HCT116 (cell line): ENCODE results near the gene MED1. TPM values are rescaled to one million over a fixed set of nuclear protein-coding genes. Genes with fewer than 3 reads are reported as not detected.

Source experiments
- ATAC-seq: fragments of 200-7000 bp; cut with Tn5 transposase; 2 replicates; pipeline ENCODE4 v1.9.1; 2020; ENCODE audit warnings: mild to moderate bottlenecking, moderate library complexity
- BruUV-seq: library from RNA; stranded (reverse); fragments of 400-500 nt; replicated peaks from 2 replicates; lab custom pipeline; 2021; lab: Mats Ljungman, UMichigan
- CTCF ChIA-PET: fragments of 300-600 bp; sonication (Branson Sonifier 250); formaldehyde crosslinking; loops from one replicate; lab custom pipeline; 2021; ENCODE audit warnings: antibody characterized with exemption; lab: Charles Lee
- POLR2A ChIA-PET: fragments of 300-600, 350-600 bp; sonication (Branson Sonifier 250); formaldehyde crosslinking; loops from one replicate; lab custom pipeline; 2021; ENCODE audit warnings: antibody characterized with exemption; lab: Charles Lee
- RAD21 ChIA-PET, 2 experiments: fragments of 300-600 bp; sonication (Branson Sonifier 250); formaldehyde crosslinking; loops; one replicate each; lab custom pipeline; 2023; ENCODE audit warnings: low total read pairs in 2 of 2; ENCODE audit not compliant: uncharacterized antibody in 2 of 2, unreplicated experiment in 2 of 2, low non-redundant PET in 1 of 2; lab: Charles Lee
- DNase-seq: peaks from one replicate; pipeline ENCODE4 v3.0.0-alpha.2; 2010; ENCODE audit warnings: low read depth, low spot score
- H2AFZ ChIP-seq: fragments of 200-600 bp; shearing (Covaris generic), sonication (generic); 2 replicates; pipeline ENCODE4 v1.6.1; 2017; ENCODE audit warnings: low read depth, mixed run types, mixed read lengths, antibody characterized with exemption, low read length; ENCODE audit not compliant: poor library complexity, severe bottlenecking
- H3K27ac ChIP-seq: 2 replicates; pipeline ENCODE4 v1.5.1; 2012; ENCODE audit warnings: low read depth, low read length
- H3K27me3 ChIP-seq: fragments of 200-600 bp; sonication (generic); 2 replicates; pipeline ENCODE4 v1.6.1; 2016; ENCODE audit warnings: mixed run types, low read length, mixed read lengths; ENCODE audit not compliant: insufficient read depth
- H3K36me3 ChIP-seq, 2 experiments: fragments of 200-500 bp in 1 of 2; fragments of 200-600 bp in 1 of 2; sonication (Bioruptor generic) in 1 of 2; sonication (generic) in 1 of 2; 2 replicates each; pipeline versions ENCODE4 v1.5.1 to v1.6.1; 2014 to 2016; ENCODE audit warnings: low read length in 2 of 2, inconsistent platforms in 1 of 2, mixed read lengths in 1 of 2, mixed run types in 1 of 2; ENCODE audit not compliant: insufficient read depth in 2 of 2, control insufficient read depth in 1 of 2
- H3K4me1 ChIP-seq, 2 experiments: fragments of 200-600 bp in 1 of 2; sonication (generic) in 1 of 2; 2 replicates each; pipeline versions ENCODE4 v1.5.1 to v1.6.1; 2012 to 2017; ENCODE audit warnings: low read length in 2 of 2, inconsistent platforms in 1 of 2, mild to moderate bottlenecking in 1 of 2, mixed read lengths in 1 of 2, mixed run types in 1 of 2, moderate library complexity in 1 of 2; ENCODE audit not compliant: insufficient read depth in 2 of 2, control insufficient read depth in 1 of 2
- H3K4me2 ChIP-seq: fragments of 200-600 bp; sonication (generic); 2 replicates; pipeline ENCODE4 v1.6.1; 2017; ENCODE audit warnings: mixed run types, low read length, mixed read lengths
- H3K4me3 ChIP-seq, 2 experiments: fragments of 200-600 bp in 1 of 2; sonication (generic) in 1 of 2; replicated peaks in 1 of 2; 2 replicates each; pipeline ENCODE4 v1.5.1; 2011 to 2016; ENCODE audit warnings: low read length in 2 of 2, control low read depth in 1 of 2, low read depth in 1 of 2, mild to moderate bottlenecking in 1 of 2, mixed read lengths in 1 of 2, mixed run types in 1 of 2
- H3K79me2 ChIP-seq: fragments of 200-600 bp; sonication (generic); 2 replicates; pipeline ENCODE4 v1.6.1; 2017; ENCODE audit warnings: mild to moderate bottlenecking, mixed run types, low read length, moderate library complexity, mixed read lengths; ENCODE audit not compliant: insufficient read depth
- H3K9ac ChIP-seq: fragments of 200-600 bp; sonication (generic); 2 replicates; pipeline ENCODE4 v1.6.1; 2016; ENCODE audit warnings: low read length, mixed read lengths
- H3K9me2 ChIP-seq: fragments of 200-600 bp; sonication (generic), shearing (Covaris generic); 2 replicates; pipeline ENCODE4 v1.6.1; 2017; ENCODE audit warnings: mixed run types, mild to moderate bottlenecking, moderate library complexity; ENCODE audit not compliant: insufficient read depth
- H3K9me3 ChIP-seq, 2 experiments: fragments of 200-500 bp in 1 of 2; fragments of 200-600 bp in 1 of 2; sonication (Bioruptor generic) in 1 of 2; sonication (generic) in 1 of 2; 2 replicates each; pipeline ENCODE4 v1.6.1; 2014 to 2017; ENCODE audit warnings: low read length in 2 of 2, mixed read lengths in 2 of 2, inconsistent platforms in 1 of 2, low read depth in 1 of 2, mild to moderate bottlenecking in 1 of 2, mixed run types in 1 of 2, moderate library complexity in 1 of 2; ENCODE audit not compliant: control insufficient read depth in 1 of 2, insufficient read depth in 1 of 2
- H4K20me1 ChIP-seq: fragments of 200-600 bp; sonication (generic), shearing (Covaris generic); 2 replicates; pipeline ENCODE4 v1.6.1; 2017; ENCODE audit warnings: mixed run types, mild to moderate bottlenecking, moderate library complexity; ENCODE audit not compliant: insufficient read depth
- CBX3 ChIP-seq: IDR thresholded peaks from 2 replicates; pipeline ENCODE4 v1.6.1; 2012; ENCODE audit warnings: low read depth
- EGR1 ChIP-seq: IDR thresholded peaks from 2 replicates; pipeline ENCODE4 v1.6.1; 2012; ENCODE audit warnings: low read depth
- ELF1 ChIP-seq: IDR thresholded peaks from 2 replicates; pipeline ENCODE4 v1.6.1; 2012; ENCODE audit warnings: low read depth, borderline replicate concordance
- EZH2 ChIP-seq: fragments of 200-600 bp; sonication (generic); IDR thresholded peaks from 2 replicates; pipeline ENCODE4 v1.6.1; 2017; ENCODE audit warnings: antibody characterized with exemption, mixed run types
- EZH2phosphoT487 ChIP-seq: fragments of 200-600 bp; IDR thresholded peaks from 2 replicates; pipeline ENCODE4 v1.6.1; 2018; ENCODE audit warnings: antibody characterized with exemption, borderline replicate concordance
- JUND ChIP-seq: IDR thresholded peaks from 2 replicates; pipeline ENCODE4 v1.6.1; 2012
- POLR2A ChIP-seq: IDR thresholded peaks from 2 replicates; pipeline ENCODE4 v1.7.0; 2011; ENCODE audit warnings: borderline replicate concordance; ENCODE audit not compliant: insufficient read depth, insufficient read length; ENCODE audit errors: extremely low read depth
- RAD21 ChIP-seq: IDR thresholded peaks from 2 replicates; pipeline ENCODE4 v1.6.1; 2012; ENCODE audit warnings: low read depth, mild to moderate bottlenecking
- REST ChIP-seq: IDR thresholded peaks from 2 replicates; pipeline ENCODE4 v1.6.1; 2012; ENCODE audit warnings: low read depth
- SIN3A ChIP-seq: IDR thresholded peaks from 2 replicates; pipeline ENCODE4 v1.6.1; 2012; ENCODE audit warnings: low read depth
- TCF7L2 ChIP-seq: IDR thresholded peaks from 2 replicates; pipeline ENCODE4 v1.7.0; 2011; ENCODE audit warnings: borderline replicate concordance, inconsistent platforms; ENCODE audit not compliant: insufficient read depth, insufficient read length; ENCODE audit errors: extremely low read depth
- YY1 ChIP-seq: IDR thresholded peaks from 2 replicates; pipeline ENCODE4 v1.6.1; 2011; ENCODE audit warnings: low read length, low read depth, moderate library complexity, mild to moderate bottlenecking; ENCODE audit not compliant: insufficient replicate concordance; ENCODE audit errors: extremely low read depth
- intact Hi-C: fragments of 100-400 bp; cut with micrococcal nuclease; formaldehyde crosslinking; loops from 2 replicates; pipeline ENCODE4 v1.10.0; 2022
- total RNA-seq: library from RNA; stranded (reverse); gene quantifications from one replicate; pipeline ENCODE4 v1.2.1, GENCODE V29; 2021; ENCODE audit not compliant: unreplicated experiment

MED1 gene
- total RNA-seq, 1 experiment from 2014 or later: 55.7 TPM

DNA sequence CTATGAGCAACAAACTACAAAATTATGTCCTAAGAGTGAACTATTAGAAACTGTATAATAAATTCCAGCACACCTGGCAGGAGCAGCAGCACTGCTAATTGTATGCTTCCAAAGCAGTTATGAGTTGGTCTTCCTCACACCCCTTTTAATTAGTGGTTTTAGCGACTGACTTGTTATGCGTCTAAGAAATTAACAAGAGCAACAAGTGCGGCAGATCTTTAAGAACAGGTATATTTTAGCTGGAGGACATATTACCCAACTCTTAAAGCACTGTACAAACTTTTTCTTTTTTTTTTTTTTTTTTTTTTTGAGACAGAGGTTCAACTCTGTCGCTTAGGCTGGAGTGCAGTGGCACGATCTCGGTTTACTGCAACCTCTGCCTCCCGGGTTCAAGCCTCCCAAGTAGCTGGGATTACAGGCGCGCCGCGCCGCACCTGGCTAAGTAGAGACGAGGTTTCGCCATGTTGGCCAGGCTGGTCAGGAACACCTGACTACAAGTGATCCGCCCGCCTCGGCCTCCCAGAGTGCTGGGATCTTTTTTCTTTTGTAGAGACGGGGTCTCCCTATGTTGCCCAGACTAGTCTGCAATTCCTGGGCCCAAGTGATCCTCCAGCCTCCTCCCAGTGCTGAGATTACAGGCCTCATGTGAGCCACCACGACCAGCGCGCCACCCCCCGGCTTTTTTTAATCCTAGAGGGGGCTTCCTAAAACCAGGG lies 48.0 kb downstream of the MED1 start:
- BruUV-seq: no TSS peak
- Histone ChIP-seq H3K79me2 (peaks cover 8% of the 10 kb centered on the region), H3K9me3 (no peaks in the 10 kb centered on the region), H3K27ac (no peak overlapping the region), H3K27me3 (no peaks in the 10 kb centered on the region), H3K4me2 (peak overlapping the region; percentile 96), H3K9ac (no peak overlapping the region), H3K4me3 (peak overlapping the region in 1 of 2 experiments; percentile 70; a peak in 1 of 4 replicates), H3K4me1 (peaks cover 3 to 22% of the 10 kb centered on the region in 2 experiments; a peak in 2 of 4 replicates), H4K20me1 (peaks cover 3% of the 10 kb centered on the region; the same call in 1 of the 2 replicates), H3K36me3 (peaks cover 12 to 13% of the 10 kb centered on the region in 2 experiments; a peak in 3 of 4 replicates), H3K9me2 (no peaks in the 10 kb centered on the region), H2AFZ (no peak overlapping the region)
- no peak for TF ChIP-seq YY1
- no peak for TF ChIP-seq SIN3A
- no peak for TF ChIP-seq EGR1
- 0 out of 2 replicates have a peak, but pooled peaks have one; percentile 9 for TF ChIP-seq JUND
- CTCF ChIA-PET: no interaction called here
- RAD21 ChIA-PET: interaction anchor here in 1 of 2 experiments (0.6 kb wide), 1 partner anchor 420 kb away, joined by 3 read pairs; no protein-coding TSS in a partner anchor
- POLR2A ChIA-PET: no interaction called here
- DNase-seq: no peak
- ATAC-seq: no peak
- intact Hi-C loops: no loop called here

DNA sequence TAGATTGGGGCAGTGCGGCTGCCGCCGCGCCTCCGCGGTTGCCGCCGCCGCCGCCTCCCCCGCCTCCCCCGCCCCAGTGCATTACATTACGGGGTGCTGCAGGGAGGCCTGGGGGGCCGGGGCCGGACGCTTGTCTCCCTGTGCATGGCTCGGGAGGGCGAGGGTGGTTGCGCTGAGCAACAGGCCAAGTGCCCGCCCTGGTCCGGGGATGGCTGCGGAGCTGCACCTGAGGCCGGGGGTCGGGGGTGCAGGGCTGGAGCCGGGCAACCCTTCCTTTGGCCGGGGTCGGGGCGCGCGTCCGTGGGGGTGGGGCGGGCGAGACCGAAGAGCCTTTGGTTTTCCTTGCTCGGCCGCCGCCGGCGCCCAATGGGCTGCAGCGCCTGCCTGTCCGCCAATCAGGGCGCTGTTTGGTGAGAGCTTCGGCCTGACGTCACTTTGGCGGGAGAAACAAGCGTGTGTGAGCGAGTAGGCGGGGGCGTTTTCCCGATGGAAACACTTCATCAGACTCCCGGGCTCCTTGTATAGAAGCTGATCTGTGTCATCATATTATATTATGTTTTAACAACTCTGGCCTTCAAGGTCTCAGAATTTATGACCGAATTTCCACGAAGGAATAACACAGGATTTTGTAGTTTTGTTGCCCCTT lies 48.7 kb downstream of the MED1 start:
- H3K4me2 ChIP-seq: peak overlapping the region; percentile 96
- peaks cover 5 to 7% of the 10 kb centered on the region in 2 experiments; a peak in 3 of 4 replicates for H3K36me3 ChIP-seq
- no peaks in the 10 kb centered on the region for H3K9me3 ChIP-seq
- ChIA-PET CTCF (no interaction called here), RAD21 (interaction anchor here in 1 of 2 experiments (0.6 kb wide), 1 partner anchor 420 kb away, joined by 3 read pairs; no protein-coding TSS in a partner anchor), POLR2A (interaction anchor here (1.2 kb wide), 1 partner anchor 49 kb away, joined by 4 read pairs; the partner anchor contains the start of gene MED1)
- no peaks in the 10 kb centered on the region for H3K9me2 ChIP-seq
- BruUV-seq: no TSS peak
- peaks cover 3 to 22% of the 10 kb centered on the region in 2 experiments; a peak in 2 of 4 replicates for H3K4me1 ChIP-seq
- ATAC-seq (peak; percentile 82), DNase-seq (peak; percentile 92)
- H3K79me2 ChIP-seq: peaks cover 8% of the 10 kb centered on the region
- H3K4me3 ChIP-seq: peak overlapping the region; percentile 70 to 71
- peak overlapping the region; percentile 75; the same call in 1 of the 2 replicates for H3K27ac ChIP-seq
- no peak overlapping the region for H2AFZ ChIP-seq
- H3K9ac ChIP-seq: peak overlapping the region; percentile 66
- intact Hi-C loops: no loop called here
- peaks cover 3% of the 10 kb centered on the region; the same call in 1 of the 2 replicates for H4K20me1 ChIP-seq
- H3K27me3 ChIP-seq: no peaks in the 10 kb centered on the region
- no peak for TF ChIP-seq REST
- no peak for TF ChIP-seq YY1
- TF ChIP-seq TCF7L2: peak; percentile 60
- no peak for TF ChIP-seq ELF1
- TF ChIP-seq CBX3: no peak
- TF ChIP-seq EZH2phosphoT487: no peak
- peak; percentile 95 for TF ChIP-seq EGR1
- TF ChIP-seq POLR2A: no peak
- no peak for TF ChIP-seq RAD21
- TF ChIP-seq EZH2: no peak
